RPMI7951 (cell line): ENCODE results near the gene SLC5A8. TPM values are rescaled to one million over a fixed set of nuclear protein-coding genes. Genes with fewer than 3 reads are reported as not detected.

Experiments used
- DNase-seq: peaks from one replicate; pipeline ENCODE4 v3.0.0-alpha.2; 2012; ENCODE audit warnings: low read depth
- total RNA-seq: library from RNA; depleted of rRNA; stranded (reverse); fragments of >200 nt; shearing (Covaris generic); gene quantifications from 2 replicates; pipeline ENCODE4 v1.2.3, GENCODE V29; 2014; rRNA removed

Gene SLC5A8
- total RNA-seq: not detected in 2 replicates

- no peak for DNase-seq
Measured at GRCh38 chr12:101209319-101210302, at the start of gene SLC5A8. TSS of gene SLC5A8 (minus strand) at chr12:101210238. CDS start at chr12:101209848, 390 bp downstream.

- DNase-seq: no peak
Measured at GRCh38 chr12:101257357-101257756, 47.3 kb upstream of the SLC5A8 start.

GRCh38 chr12:101256266-101256665, 46.2 kb upstream of the SLC5A8 start:
- no peak for DNase-seq

- DNase-seq: no peak
Measured at GRCh38 chr12:101243616-101244015, 33.6 kb upstream of the SLC5A8 start.

- DNase-seq: no peak
Measured at GRCh38 chr12:101243074-101243473, 33.0 kb upstream of the SLC5A8 start.

GRCh38 chr12:101238800-101239329, 28.8 kb upstream of the SLC5A8 start:
- no peak for DNase-seq

GRCh38 chr12:101238306-101238705, 28.3 kb upstream of the SLC5A8 start:
- no peak for DNase-seq

- no peak for DNase-seq
Measured at GRCh38 chr12:101235686-101236085, 25.6 kb upstream of the SLC5A8 start.

GRCh38 chr12:101231636-101232035, 21.6 kb upstream of the SLC5A8 start:
- DNase-seq: no peak

GRCh38 chr12:101230547-101230946, 20.5 kb upstream of the SLC5A8 start:
- DNase-seq: peak; percentile 78

GRCh38 chr12:101229841-101230241, 19.8 kb upstream of the SLC5A8 start:
- no peak for DNase-seq

- DNase-seq: no peak
Measured at GRCh38 chr12:101221301-101221700, 11.3 kb upstream of the SLC5A8 start.

- DNase-seq: no peak
Measured at GRCh38 chr12:101216810-101217209, 6.8 kb upstream of the SLC5A8 start.

- peak; percentile 7 for DNase-seq
Measured at GRCh38 chr12:101207086-101207780, 2.8 kb downstream of the SLC5A8 start.

- no peak for DNase-seq
Measured at GRCh38 chr12:101204602-101205304, 5.3 kb downstream of the SLC5A8 start.

- DNase-seq: no peak
Measured at GRCh38 chr12:101200824-101201223, 9.2 kb downstream of the SLC5A8 start.

GRCh38 chr12:101200145-101200544, 9.9 kb downstream of the SLC5A8 start:
- DNase-seq: no peak

- DNase-seq: no peak
Measured at GRCh38 chr12:101186291-101186690, 23.7 kb downstream of the SLC5A8 start.

- DNase-seq: no peak
Measured at GRCh38 chr12:101181776-101182175, 28.3 kb downstream of the SLC5A8 start.

- DNase-seq: no peak
Measured at GRCh38 chr12:101174541-101174940, 35.5 kb downstream of the SLC5A8 start.

- no peak for DNase-seq
Measured at GRCh38 chr12:101173197-101173749, 36.8 kb downstream of the SLC5A8 start.
